NB4 (cell line): ENCODE data around the gene SFI1.
A peak's percentile ranks its signal among the peaks of the same experiment; 100 is the strongest.

Experiments used
- DNase-seq: peaks from one replicate; pipeline ENCODE4 v3.0.0; 2010; ENCODE audit warnings: low read depth
- H3K4me3 ChIP-seq: one replicate; pipeline ENCODE4 v1.5.1; 2011; ENCODE audit warnings: mild to moderate bottlenecking, low read depth, low read length, moderate library complexity
- MYC ChIP-seq: IDR thresholded peaks from 2 replicates; pipeline ENCODE4 v1.6.1; 2011; ENCODE audit warnings: low read depth, low read length
- POLR2A ChIP-seq: IDR thresholded peaks from 2 replicates; pipeline ENCODE4 v1.6.1; 2011; ENCODE audit warnings: mild to moderate bottlenecking; ENCODE audit not compliant: insufficient read length; ENCODE audit errors: extremely low read depth
- TF ChIP-seq, protein P1 (sequence below): IDR thresholded peaks from 2 replicates; pipeline ENCODE4 v1.6.1; 2011; ENCODE audit warnings: low read depth, low read length
- TF ChIP-seq, protein P2 (sequence below): IDR thresholded peaks from one replicate; pipeline ENCODE4 v1.5.1; 2012; ENCODE audit warnings: low read depth, low read length

Gene SFI1, protein sequence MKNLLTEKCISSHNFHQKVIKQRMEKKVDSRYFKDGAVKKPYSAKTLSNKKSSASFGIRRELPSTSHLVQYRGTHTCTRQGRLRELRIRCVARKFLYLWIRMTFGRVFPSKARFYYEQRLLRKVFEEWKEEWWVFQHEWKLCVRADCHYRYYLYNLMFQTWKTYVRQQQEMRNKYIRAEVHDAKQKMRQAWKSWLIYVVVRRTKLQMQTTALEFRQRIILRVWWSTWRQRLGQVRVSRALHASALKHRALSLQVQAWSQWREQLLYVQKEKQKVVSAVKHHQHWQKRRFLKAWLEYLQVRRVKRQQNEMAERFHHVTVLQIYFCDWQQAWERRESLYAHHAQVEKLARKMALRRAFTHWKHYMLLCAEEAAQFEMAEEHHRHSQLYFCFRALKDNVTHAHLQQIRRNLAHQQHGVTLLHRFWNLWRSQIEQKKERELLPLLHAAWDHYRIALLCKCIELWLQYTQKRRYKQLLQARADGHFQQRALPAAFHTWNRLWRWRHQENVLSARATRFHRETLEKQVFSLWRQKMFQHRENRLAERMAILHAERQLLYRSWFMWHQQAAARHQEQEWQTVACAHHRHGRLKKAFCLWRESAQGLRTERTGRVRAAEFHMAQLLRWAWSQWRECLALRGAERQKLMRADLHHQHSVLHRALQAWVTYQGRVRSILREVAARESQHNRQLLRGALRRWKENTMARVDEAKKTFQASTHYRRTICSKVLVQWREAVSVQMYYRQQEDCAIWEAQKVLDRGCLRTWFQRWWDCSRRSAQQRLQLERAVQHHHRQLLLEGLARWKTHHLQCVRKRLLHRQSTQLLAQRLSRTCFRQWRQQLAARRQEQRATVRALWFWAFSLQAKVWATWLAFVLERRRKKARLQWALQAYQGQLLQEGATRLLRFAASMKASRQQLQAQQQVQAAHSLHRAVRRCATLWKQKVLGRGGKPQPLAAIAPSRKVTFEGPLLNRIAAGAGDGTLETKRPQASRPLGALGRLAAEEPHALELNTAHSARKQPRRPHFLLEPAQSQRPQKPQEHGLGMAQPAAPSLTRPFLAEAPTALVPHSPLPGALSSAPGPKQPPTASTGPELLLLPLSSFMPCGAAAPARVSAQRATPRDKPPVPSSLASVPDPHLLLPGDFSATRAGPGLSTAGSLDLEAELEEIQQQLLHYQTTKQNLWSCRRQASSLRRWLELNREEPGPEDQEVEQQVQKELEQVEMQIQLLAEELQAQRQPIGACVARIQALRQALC

DNA sequence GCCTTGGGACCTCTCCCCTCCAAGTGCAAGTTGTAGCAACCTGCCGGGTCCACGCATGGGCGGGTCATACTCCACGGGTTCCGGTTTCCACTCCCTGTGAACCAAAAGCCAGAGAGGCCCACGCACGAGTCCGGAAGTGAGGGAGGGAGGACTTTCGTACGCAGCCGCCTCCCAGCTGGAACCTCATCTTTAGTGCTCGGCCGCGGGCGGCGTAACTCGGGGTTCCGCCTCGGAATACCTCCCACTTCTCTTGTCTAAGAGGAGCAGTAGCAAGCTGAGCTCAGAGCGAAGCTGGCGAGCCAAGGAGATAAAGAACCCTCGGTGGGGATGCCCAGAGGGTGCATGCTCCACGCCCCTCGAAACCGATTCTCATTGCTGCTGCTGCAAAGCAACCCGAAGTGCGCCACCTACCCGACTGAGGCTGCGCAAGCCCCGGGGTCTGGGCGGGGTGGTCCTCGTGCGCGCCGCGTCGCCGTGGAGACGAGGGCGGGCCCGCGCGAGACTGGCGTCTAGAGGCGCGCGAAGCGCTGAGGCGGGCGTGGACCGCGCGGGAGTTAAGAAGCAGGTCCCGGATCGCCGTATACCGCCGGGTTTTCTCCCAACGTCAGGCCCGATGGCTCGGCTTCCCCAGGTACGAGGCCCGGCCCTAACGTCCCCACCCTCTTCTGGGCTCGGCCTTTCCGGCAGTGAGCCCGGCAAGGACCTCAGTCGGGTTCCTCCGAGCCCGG, at the start of gene SFI1:
SFI1 (plus strand) TSS at position 530 of the 728 bp plus-strand sequence. CDS start 11,749 bp downstream, outside the sequence.
- DNase-seq = peak; percentile 93
- peak within 1 kb of the TSS; percentile 69 for H3K4me3 ChIP-seq
- TF ChIP-seq, protein P1, sequence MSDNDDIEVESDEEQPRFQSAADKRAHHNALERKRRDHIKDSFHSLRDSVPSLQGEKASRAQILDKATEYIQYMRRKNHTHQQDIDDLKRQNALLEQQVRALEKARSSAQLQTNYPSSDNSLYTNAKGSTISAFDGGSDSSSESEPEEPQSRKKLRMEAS = peak; percentile 75
- peak; percentile 27 for TF ChIP-seq POLR2A
- TF ChIP-seq, protein P2, sequence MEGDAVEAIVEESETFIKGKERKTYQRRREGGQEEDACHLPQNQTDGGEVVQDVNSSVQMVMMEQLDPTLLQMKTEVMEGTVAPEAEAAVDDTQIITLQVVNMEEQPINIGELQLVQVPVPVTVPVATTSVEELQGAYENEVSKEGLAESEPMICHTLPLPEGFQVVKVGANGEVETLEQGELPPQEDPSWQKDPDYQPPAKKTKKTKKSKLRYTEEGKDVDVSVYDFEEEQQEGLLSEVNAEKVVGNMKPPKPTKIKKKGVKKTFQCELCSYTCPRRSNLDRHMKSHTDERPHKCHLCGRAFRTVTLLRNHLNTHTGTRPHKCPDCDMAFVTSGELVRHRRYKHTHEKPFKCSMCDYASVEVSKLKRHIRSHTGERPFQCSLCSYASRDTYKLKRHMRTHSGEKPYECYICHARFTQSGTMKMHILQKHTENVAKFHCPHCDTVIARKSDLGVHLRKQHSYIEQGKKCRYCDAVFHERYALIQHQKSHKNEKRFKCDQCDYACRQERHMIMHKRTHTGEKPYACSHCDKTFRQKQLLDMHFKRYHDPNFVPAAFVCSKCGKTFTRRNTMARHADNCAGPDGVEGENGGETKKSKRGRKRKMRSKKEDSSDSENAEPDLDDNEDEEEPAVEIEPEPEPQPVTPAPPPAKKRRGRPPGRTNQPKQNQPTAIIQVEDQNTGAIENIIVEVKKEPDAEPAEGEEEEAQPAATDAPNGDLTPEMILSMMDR = peak; percentile 14
- no peak; the same call in 1 of the 2 replicates for TF ChIP-seq MYC

DNA sequence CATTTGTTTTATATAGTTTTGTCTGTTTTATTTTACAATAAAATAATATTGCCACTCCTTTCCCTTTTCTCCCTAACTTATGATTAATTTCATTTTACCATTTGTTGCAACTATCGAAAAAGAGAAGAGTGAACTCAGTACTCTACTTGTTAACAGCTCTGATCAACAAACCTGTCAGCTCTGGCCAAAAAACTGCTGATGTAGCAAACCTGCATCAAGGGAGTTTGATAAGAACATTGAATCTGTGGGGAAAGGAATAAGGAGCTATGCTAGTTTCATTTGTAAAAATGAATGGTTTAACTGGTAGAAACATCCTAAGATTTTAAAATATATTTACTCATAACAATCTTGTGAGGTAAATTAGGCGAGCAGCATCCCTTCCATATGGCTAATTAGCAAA, 49.6 kb upstream of the SFI1 start:
- H3K4me3 ChIP-seq = no peak overlapping the region
- DNase-seq = no peak
- TF ChIP-seq, protein P1 = no peak
- no peak for TF ChIP-seq POLR2A
- TF ChIP-seq MYC = no peak

DNA sequence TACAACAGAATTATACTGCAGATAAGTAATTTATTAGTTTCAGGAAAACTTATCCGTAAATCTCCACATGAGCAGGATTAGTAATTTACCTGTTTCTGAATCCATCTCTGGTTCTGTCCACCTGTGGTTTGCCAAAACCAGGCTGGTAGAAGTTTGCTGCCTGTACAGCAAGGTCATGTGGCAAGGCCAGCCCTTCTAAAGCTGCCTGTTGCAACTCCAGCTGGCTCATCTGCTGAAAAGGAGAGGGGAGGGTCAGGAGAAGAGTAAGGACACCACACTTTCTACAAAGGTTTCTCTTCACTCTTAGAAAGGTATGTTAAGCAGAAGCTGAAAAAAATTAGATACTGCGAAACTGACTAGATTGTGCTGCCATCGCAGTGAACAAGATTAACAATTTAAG, 49.0 kb upstream of the SFI1 start:
- TF ChIP-seq MYC (no peak), POLR2A (no peak)
- TF ChIP-seq, protein P1 = no peak
- TF ChIP-seq, protein P2 = no peak
- no peak overlapping the region for H3K4me3 ChIP-seq
- no peak for DNase-seq

DNA sequence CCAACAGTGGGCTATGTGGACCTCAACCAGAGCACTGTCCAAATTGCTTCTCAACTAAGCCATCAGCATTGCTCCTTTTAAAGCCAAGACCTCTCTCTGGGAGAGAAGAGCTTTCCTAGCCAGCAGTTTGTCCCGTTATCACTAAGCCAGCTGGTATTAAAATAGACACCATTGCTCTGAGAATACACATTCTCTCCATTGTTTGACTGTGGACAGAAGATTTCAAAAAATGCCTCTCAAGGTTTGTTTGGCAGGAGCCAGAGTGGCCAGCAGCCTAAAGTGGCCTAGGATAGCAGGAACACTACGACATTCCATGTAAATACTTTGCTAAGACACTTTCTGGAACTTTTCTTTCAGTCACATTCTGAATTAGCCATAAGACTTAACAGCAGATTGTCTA, 48.0 kb upstream of the SFI1 start:
- no peak for DNase-seq
- no peak overlapping the region for H3K4me3 ChIP-seq

DNA sequence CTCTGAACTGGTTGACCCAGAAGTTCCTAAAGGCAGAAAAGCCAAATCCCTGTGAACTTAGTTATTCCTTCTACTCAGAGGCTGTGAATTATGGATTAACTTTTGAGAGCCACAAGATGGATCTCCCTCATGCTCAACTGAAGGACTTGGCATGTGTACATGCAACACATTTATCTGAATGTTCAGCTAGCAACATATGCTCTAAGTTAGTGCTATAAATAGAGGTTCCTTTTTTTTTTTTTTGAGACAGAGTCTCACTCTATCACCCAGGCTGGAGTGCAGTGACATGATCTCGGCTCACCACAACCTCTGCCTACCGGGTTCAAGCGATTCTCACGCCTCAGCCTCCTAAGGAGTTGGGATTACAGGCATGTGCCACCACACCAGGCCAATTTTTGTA, 46.8 kb upstream of the SFI1 start:
- no peak overlapping the region for H3K4me3 ChIP-seq
- DNase-seq = no peak
- TF ChIP-seq MYC = no peak
- TF ChIP-seq POLR2A = no peak
- TF ChIP-seq, protein P1 = no peak
- TF ChIP-seq, protein P2 = no peak

More for the DNA sequence above, 48.0 kb upstream of the SFI1 start:
- TF ChIP-seq MYC (no peak), POLR2A (no peak)
- TF ChIP-seq, protein P2 = no peak
- TF ChIP-seq, protein P1 = no peak
